GM21447 (cell line): ENCODE measurements around the gene ZNF577.
"Not testable (repeated sequence)": the region's sequence is repeated elsewhere in the genome, so short reads cannot be mapped to it uniquely, and the experiment has no call there.

Experiments
- ATAC-seq: cut with Tn5 transposase; IDR thresholded peaks from one replicate; pipeline ENCODE4 v1.9.1; 2021; ENCODE audit not compliant: unreplicated experiment

The ZNF577 gene

GRCh38 chr19:51887522-51888498, at the start of gene ZNF577:
Gene ZNF577, minus strand, starts transcription at chr19:51887951. Its CDS starts 7,569 bp downstream, at chr19:51880382.
- no peak for ATAC-seq

- ATAC-seq, result no peak
Observed at GRCh38 chr19:51931921-51932320, 44.2 kb upstream of the ZNF577 start.

- no peak for ATAC-seq
Observed at GRCh38 chr19:51927859-51928258, 40.1 kb upstream of the ZNF577 start.

- ATAC-seq, result peak; percentile 78
Observed at GRCh38 chr19:51926784-51927741, 39.3 kb upstream of the ZNF577 start, which contains the start of gene ZNF613. Gene ZNF613, plus strand, starts transcription at chr19:51927472. Its CDS starts 8,749 bp downstream, at chr19:51936221.

- no peak for ATAC-seq
Observed at GRCh38 chr19:51926426-51926783, 38.7 kb upstream of the ZNF577 start.

- no peak for ATAC-seq
Observed at GRCh38 chr19:51921949-51922348, 34.2 kb upstream of the ZNF577 start.

GRCh38 chr19:51919606-51920005, 31.9 kb upstream of the ZNF577 start:
- no peak for ATAC-seq

GRCh38 chr19:51916167-51916566, 28.4 kb upstream of the ZNF577 start:
- ATAC-seq, result no peak

- ATAC-seq, result no peak
Observed at GRCh38 chr19:51915324-51915867, 27.6 kb upstream of the ZNF577 start.

- not testable (repeated sequence) for ATAC-seq
Observed at GRCh38 chr19:51907981-51908380, 20.2 kb upstream of the ZNF577 start.

GRCh38 chr19:51906108-51906507, 18.4 kb upstream of the ZNF577 start:
- ATAC-seq, result not testable (repeated sequence)

- ATAC-seq, result not testable (repeated sequence)
Observed at GRCh38 chr19:51905639-51906038, 17.9 kb upstream of the ZNF577 start.

- ATAC-seq, result no peak
Observed at GRCh38 chr19:51905206-51905605, 17.5 kb upstream of the ZNF577 start.

GRCh38 chr19:51904331-51905165, 16.8 kb upstream of the ZNF577 start, which contains the start of gene ZNF649:
Gene ZNF649, minus strand, starts transcription at chr19:51905017. Its CDS starts 4,910 bp downstream, at chr19:51900107.
- no peak for ATAC-seq

- no peak for ATAC-seq
Observed at GRCh38 chr19:51903192-51903591, 15.4 kb upstream of the ZNF577 start.

GRCh38 chr19:51901860-51902259, 14.1 kb upstream of the ZNF577 start:
- no peak for ATAC-seq

GRCh38 chr19:51891193-51891747, 3.5 kb upstream of the ZNF577 start:
- no peak for ATAC-seq

GRCh38 chr19:51889934-51890333, 2.2 kb upstream of the ZNF577 start:
- no peak for ATAC-seq

GRCh38 chr19:51884713-51885112, 3.0 kb downstream of the ZNF577 start:
- ATAC-seq, result no peak

GRCh38 chr19:51882518-51882917, 5.2 kb downstream of the ZNF577 start:
- no peak for ATAC-seq
